Inflammatory macrophage treated with lipopolysaccharide for 1 hour (primary cell): ENCODE results near the gene ACTG1.
A peak's percentile ranks its signal among the peaks of the same experiment; 100 is the strongest.

ENCODE experiments used
- DNase-seq, 2 donors: peaks; one replicate each; pipeline ENCODE4 v3.0.0-alpha.2; 2020 to 2022

ACTG1 gene

GRCh38 chr17:81512562-81513371 lies at the start of gene ACTG1:
Gene ACTG1 (minus strand): TSS chr17:81512799. CDS start chr17:81512354, 445 bp downstream.
- peak; percentile 86 to 93 for DNase-seq

DNA sequence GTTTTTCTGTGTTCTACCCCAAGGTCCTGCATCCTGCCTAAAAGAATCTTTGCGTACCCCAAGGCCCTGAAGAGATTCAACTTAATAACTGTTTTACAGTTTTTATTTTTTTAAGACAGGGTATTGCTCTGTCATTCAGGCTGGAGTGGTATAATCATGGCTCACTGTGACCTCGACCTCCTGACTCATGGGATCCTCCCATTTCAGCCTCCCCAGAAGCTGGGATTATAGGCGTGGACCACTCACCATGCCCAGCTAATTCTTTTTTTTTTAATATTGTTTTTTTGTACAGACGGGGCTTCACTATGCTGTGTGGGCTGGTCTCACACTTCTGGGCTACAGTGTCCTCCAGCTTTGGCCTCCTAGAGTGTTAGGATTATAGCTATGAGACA lies 48.9 kb upstream of the ACTG1 start:
- no peak for DNase-seq

DNA sequence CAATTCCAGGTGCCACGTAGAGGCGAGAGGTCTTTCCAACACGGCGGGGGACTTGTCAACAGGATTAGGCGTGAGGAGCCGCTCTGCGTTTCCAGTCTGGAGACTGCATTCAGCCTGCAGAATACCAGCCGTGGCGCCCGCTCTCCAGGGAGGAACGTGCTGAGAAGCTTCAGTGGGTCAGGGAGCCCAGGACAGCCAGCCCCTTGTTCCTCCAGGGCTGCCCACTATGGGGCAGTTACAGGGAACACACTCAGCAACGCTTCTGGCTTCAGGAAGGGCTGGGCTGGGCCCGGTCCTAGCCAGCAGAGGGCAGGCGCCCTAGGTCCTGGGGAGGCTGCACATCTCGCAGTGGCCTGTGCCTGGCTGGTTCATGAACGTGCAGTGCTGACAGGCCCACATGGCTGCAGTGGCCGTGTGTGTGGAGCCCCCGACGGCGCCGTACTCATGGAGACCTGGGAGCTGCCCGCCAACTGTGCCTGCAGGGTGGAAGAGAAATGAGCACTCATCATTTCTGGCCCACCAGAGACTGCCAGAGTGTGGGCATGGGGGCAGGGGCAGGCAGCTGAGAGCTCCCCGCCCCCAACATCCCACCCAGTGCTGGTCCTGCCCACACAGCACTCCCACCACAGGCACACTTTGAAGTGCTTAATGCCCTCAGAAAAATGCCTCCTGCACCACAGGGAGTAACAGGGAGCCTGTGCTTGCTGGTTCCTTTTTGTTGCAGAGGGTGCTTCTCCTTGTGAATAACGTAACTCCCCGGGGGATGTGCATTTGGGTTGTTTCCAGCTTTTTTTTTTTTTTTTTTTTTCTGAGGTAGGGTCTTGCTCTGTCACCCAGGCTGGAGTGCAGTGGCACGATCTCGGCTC lies 46.6 kb upstream of the ACTG1 start:
- DNase-seq, result peak in 1 of 2 donors; percentile 8

DNA sequence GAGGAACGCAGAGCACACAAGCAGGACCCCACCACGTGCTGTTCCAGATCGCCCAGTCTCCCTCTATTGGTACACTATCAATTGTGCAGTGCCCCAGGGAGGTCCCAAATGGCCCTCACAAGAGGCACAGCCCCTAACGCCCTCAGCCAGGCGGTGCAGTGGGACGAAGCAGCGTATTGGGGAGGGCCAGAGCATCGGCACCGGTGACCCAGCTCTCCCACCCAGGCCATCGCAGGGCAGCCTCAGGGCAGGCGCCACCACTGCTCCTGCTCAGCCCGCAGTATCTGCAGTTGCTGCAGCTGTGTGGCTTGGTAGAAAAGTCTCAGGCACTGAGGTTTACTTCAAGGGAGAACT lies 45.5 kb upstream of the ACTG1 start:
- no peak for DNase-seq

DNA sequence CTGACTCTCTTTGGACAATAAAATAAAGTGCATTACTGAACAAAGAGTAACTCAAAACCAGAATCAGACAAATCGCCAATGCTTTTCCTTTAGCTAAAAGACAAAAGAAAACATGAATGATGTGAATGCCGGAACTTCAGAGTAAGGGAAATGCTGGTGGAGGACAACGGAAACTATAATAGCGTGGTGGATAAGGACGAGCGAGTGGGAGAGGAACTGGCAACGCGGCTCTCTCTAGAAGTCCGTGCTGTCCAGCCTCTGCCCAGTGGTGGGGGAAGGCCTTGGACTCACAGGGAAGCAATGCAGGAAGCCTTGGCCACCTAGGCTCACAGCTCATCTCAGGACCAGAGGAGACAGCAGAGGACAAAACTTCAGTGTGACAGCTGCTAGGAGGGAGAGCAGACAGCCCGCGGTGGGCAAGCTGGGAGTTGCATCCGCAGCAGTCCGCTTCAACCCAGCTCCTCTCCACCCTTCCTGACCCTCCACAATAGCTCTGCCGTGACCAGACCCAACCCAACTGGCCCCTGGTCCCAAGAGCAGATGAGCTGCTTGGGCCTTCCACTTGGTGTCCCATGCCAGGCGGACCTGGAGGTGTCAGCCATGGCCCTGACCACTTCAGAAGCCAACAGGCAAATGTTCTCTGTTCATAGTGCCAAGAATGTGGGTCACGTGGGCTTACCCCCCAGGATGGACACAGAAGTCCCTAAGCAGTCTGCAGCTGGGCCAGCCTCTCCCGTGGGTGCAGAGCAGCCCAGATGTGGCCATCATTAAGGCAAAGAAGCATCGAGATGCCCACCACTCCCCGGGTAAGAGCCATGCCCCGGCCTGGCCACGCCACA lies 44.9 kb upstream of the ACTG1 start:
- DNase-seq, result no peak

DNA sequence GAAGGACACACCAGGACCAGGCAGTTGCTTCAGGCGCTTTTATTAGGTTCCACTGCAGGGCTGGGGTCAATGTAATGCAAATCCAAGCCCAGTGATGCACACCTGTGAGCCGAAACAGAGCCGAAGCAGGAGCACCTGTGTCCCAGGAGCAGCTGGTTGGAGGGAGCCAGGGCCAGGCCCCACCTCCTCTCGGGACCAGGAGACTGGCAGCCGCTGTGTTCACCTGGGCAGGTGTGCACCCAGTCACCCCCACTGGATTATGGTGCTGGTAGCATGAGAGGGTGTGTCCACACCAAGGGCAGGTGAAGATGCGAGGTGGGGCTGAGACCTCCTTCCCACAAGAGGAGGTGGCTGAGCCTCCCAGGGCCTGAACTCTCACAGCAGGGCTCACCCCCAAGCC lies 44.3 kb upstream of the ACTG1 start:
- no peak for DNase-seq

GRCh38 chr17:81556175-81556691 lies 43.6 kb upstream of the ACTG1 start:
- DNase-seq, result peak in 1 of 2 donors; percentile 16

DNA sequence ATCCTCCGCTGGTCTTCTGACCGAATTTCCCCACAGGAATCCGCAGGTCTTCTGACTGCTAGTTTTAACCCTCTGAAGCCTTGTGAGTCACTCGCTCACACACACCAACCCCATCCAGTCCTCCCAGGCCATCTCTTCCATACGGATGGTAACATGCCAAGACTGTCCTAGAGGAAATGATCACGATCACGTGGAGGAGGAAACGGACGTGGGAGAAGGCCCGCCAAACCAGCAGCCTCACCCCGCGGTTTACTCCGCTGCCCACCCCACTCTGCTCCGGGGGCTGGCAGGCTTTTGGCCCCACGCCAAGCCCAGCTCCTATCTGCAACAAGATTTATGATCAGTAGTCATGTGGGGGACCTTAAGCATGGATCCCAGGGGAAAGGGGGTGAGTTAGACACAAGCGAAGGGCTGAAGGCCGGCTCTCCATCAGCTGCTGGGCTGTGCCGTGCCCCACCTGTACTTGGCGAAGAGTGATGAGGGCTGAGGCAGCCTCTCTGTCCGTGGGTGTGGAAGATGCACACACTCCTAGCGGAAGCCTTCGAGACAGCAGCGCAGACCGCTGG lies 41.1 kb upstream of the ACTG1 start:
- DNase-seq, result peak; percentile 56 to 77

DNA sequence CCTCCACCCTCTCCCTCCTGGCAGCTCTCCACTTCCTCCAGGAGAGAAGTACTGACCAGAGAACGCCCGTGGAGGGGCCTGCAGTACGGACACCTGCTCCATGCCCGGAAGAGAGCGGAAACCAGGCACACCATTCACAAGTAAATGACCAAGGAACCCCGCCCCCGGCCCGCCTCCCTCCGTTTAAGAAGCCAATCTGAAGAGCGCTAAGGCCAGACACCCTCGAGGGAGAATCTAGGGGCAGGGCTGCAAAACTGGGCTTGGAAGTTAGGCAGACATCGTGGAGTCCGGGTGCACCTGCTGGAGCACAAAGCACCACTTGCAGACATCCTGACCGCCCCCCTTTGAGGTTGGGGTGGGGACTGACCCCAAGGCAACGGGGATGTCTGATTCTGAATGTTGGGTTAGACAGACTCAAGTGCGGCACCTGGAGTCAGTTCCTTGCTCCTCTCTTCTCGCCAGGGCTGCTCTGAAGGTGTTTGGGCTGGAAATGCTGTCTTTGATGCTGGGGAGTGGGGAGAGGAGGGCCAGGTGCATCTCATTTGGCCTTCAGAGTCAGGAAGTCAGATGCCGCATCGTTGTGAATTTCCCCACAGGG lies 40.5 kb upstream of the ACTG1 start:
- DNase-seq, result peak; percentile 72 to 81

GRCh38 chr17:81552244-81553017 lies 39.8 kb upstream of the ACTG1 start, which contains the start of gene FAAP100:
Gene FAAP100 (minus strand): TSS chr17:81552353. CDS start chr17:81552330, 23 bp downstream.
- DNase-seq, result peak; percentile 76 to 87

DNA sequence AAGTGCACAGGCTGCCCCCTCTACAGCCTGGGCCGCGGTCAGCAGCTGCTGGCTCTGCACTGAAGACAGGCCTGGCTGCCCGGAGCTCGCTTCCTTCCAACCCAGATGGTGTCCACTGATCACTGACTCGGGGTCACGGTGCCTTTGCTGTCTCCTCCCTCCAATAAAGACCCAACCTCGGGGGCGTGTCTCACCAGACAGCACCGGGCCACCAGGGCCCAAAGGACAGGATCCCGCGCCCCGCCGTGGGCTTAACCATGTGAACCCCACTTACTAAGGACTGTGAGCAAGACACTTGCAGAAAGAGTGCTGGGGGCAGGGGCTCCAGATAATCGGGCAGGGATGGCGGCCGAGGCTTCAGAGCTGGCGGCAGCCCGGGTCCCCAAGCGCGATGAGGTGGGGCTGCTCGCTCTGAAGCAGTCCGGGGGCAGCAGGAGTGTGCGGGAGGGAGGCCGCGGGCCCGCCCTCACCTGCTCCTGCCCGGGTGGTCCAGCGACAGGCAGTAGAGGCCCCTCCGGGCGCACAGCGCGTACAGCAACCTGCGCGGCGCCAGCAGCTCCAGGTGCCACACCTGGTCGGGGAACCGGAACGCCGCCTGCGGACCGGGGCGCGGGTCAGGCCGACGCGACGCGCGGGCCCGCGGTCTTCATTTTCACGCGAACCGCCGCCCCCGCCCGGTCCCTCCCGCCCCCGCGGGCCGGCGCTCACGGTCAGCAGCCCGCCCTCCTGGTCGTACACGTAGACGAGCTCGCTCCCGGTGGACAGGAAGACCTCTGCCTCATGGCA lies 39.1 kb upstream of the ACTG1 start:
- no peak for DNase-seq

DNA sequence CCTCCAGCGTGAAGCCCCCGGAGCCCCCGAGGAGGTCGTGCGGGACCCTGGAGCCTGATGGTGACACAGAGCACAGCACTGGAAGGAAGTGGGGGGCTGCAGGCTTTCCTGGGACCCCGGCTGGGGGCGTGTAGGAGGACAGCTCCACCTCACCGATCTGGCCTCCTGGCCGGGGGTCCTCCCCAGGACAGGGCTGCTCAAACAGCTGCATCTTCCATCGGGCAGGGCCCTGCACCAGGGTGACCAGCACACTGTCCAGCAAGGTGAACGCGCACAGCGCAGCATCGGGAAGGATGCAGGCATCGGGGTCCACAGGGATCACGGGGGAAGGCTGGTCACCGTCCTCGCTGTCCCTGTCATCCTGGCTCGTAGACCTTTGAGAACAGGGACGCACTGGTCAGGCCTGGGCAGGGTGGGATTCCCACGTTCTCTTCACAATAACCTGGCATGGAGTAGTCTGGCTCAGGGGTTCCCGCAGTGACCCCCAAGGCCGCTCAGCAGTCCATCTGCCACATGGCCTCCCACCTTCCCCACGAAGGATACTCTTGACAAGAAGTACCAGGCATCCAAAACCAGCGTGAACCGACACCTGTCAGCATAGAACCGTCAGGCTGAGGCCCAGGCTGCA lies 38.3 kb upstream of the ACTG1 start:
- no peak for DNase-seq

- DNase-seq, result no peak
Measured at GRCh38 chr17:81550285-81550684, 37.7 kb upstream of the ACTG1 start.

DNA sequence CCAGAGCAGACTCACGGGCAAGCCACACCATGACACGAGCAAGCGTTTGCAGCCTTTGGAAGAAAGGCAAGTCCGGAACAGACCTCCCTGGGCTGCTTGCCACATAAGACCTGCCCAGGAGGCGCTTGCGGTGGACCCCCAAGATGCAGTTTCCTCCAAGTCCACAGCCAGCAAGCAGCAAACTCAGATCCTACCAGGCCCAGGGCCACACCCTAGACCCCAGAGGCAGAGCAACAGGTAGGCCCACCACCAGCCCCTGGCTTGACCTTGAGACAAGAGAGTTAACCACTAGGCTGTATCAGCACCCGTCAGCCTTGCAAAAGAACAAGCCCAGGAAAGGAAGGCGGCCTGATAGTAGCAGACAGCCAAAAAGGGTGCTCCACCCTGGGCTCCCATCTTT lies 37.2 kb upstream of the ACTG1 start:
- DNase-seq, result no peak

GRCh38 chr17:81549031-81549557 lies 36.5 kb upstream of the ACTG1 start:
- no peak for DNase-seq

DNA sequence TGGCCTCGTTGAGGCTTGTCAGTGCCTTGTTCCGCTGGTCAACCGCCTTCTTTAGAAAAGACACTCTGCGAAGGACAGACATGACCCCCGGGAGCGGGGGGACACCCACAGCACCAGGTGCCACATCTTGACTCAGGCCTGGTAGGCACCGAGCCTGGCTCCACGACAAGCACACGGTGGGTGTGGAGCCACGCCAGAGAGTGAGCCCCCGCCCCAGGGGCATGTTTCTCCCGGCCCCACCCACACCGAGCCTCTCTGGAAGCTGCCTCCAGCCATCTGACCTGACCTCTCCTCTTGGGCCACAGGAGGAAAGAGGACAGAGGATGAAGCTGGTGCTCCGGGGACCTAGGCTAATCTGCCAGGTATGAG lies 35.0 kb upstream of the ACTG1 start:
- DNase-seq, result no peak

- no peak for DNase-seq
Measured at GRCh38 chr17:81546906-81547613, 34.5 kb upstream of the ACTG1 start.

DNA sequence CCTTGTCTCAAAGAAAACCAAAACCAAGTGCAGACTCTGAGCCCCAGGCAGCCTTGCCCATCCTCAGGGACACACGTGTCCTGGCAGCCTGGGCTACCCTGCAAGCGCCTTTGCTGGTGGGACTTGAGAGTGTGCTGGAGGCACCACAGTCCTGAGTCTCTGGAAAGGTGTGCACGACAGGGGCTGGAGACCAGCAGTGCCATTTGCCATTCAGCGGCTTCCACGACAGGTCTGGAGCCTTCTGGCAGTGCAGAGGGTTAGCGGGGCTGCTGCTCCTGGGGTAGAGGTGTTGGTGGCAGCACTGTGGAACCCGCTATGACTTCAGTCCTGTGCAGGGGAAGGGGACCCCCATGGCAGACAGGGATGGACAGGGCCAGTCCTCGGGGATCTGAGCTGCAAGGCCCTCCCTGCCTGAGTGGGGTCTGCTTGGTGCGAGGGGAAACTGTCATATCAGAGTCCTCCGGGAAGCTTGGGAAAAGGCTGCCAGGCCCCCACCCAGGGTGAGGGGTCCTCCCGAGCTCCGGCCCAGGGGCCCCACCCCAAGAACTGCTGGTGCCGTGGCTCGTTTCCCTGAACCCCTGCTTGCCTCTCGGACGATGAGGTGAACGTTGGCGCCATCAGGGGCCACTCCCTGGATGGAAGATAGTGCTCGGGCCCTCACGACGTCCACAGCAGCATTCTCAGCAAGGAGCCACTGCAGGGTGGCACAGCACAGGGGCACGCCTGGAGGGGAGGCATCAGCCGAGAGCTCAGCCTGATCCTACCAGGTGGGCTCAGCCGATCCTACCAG lies 32.8 kb upstream of the ACTG1 start:
- DNase-seq, result no peak
